GM12874 (cell line): ENCODE data around the gene ATP5PO.

Source experiments
- TF ChIP-seq, protein P1 (sequence below): IDR thresholded peaks from 2 replicates; pipeline ENCODE4 v1.5.1; 2011; ENCODE audit warnings: low read depth, mild to moderate bottlenecking, control low read depth, low read length, moderate library complexity; ENCODE audit not compliant: insufficient read depth

Gene ATP5PO

DNA sequence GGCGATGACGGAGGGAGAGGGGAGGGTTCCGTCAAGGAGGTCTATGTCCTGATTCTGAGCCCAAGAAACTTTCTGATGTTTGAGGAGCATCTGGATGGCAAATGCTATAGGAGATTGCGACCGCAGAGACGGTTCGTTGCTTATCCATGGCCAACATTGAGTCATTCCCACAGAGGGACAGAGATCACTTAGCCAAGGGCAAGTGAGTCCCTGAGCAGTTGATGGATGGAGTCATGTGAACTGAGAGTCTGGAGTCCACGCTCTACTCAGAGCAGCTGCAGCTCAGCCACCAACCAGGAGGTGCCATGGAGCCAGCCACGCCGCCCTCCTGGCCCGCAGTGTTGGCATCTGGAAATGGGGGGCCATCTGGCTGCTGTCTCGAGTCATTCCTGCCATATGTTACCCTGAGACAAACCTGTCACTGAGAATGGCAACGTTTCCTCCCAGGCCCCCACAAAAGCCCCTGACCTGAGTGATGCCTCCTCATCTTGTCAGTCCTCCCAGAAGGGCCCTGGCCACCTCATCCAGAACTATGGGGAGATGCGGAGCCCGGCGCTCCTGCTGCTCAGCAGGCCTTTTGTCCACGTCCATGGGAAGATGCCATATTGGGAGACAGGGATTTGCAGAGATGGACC, 58.6 kb downstream of the ATP5PO start:
- TF ChIP-seq, protein P1, sequence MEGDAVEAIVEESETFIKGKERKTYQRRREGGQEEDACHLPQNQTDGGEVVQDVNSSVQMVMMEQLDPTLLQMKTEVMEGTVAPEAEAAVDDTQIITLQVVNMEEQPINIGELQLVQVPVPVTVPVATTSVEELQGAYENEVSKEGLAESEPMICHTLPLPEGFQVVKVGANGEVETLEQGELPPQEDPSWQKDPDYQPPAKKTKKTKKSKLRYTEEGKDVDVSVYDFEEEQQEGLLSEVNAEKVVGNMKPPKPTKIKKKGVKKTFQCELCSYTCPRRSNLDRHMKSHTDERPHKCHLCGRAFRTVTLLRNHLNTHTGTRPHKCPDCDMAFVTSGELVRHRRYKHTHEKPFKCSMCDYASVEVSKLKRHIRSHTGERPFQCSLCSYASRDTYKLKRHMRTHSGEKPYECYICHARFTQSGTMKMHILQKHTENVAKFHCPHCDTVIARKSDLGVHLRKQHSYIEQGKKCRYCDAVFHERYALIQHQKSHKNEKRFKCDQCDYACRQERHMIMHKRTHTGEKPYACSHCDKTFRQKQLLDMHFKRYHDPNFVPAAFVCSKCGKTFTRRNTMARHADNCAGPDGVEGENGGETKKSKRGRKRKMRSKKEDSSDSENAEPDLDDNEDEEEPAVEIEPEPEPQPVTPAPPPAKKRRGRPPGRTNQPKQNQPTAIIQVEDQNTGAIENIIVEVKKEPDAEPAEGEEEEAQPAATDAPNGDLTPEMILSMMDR, result no peak

DNA sequence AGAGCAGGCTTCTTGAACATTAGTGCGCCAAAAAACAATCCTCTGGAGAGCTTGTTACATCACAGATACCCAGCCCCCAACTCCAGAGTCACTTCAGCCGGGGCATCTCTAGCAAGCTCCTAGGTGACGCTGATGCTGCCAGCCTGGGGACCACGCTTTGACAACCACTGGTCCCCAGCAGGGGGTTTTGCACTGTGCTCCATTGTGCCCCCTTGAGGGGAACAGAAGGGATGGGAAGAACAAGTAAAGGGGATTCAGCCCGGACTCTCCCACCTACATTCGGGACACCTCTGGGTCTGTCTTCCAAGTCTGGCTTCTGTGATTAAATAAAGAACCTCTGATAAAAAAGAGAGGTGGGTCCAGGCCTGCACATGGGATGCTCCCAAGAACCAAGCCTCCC, 60.4 kb downstream of the ATP5PO start:
- TF ChIP-seq, protein P1, result peak; percentile 30; the same call in 1 of the 2 replicates

DNA sequence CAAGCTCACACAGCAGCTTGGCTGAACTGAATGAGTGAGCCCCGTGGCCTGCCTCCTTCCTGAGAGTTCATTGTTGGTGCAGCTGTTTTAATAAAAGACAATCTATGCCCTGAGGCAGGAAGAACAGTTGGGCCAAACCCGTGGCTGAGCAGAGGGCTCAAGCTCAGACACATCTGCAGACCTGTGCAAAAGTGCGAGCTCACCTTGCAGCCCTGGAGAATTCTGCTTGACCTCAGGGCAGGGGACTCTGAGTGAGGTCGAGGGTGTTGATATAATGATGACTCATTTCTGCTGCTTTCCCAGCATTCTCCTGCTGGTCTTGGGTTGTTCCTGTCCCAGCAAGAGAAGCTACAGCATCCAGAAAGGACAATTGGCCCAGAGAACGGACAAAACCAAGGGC, 61.0 kb downstream of the ATP5PO start:
- TF ChIP-seq, protein P1, result no peak
